Right atrium auricular region (tissue), 2 donors: ENCODE results near the gene LHCGR. TPM values are rescaled to one million over a fixed set of nuclear protein-coding genes. Genes with fewer than 3 reads are reported as not detected.
"Not testable (repeated sequence)": the region's sequence is repeated elsewhere in the genome, so short reads cannot be mapped to it uniquely, and the experiment has no call there.

Source experiments
- DNase-seq: peaks from one replicate; pipeline ENCODE4 v3.0.0-alpha.2; 2019; ENCODE audit warnings: low spot score
- H3K27ac ChIP-seq, 2 donors: fragments of 200-600 bp; sonication (generic); 1 replicate in 1 of 2; 2 replicates in 1 of 2; pipeline ENCODE4 v1.5.1; 2016 to 2019
- H3K27me3 ChIP-seq, 2 donors: fragments of 200-600 bp; sonication (generic); one replicate each; pipeline versions ENCODE4 v1.5.1 to v1.6.0; 2017 to 2019
- H3K36me3 ChIP-seq: fragments of 200-600 bp; sonication (generic); one replicate; pipeline ENCODE4 v1.5.1; 2016
- H3K4me1 ChIP-seq, 2 donors: fragments of 200-600 bp; sonication (generic); one replicate each; pipeline versions ENCODE4 v1.5.1 to v1.6.0; 2017 to 2019
- H3K4me3 ChIP-seq, 2 donors: fragments of 200-600 bp; sonication (generic); 1 replicate in 1 of 2; 2 replicates in 1 of 2; pipeline ENCODE4 v1.5.1; 2017 to 2019; ENCODE audit warnings: mild to moderate bottlenecking in 1 of 2, moderate library complexity in 1 of 2
- H3K9me3 ChIP-seq, 2 donors: fragments of 200-600 bp; sonication (generic); one replicate each; pipeline ENCODE4 v1.5.1; 2019
- CTCF ChIP-seq, 2 donors: fragments of 200-600 bp; sonication (generic); IDR thresholded peaks; one replicate each; pipeline ENCODE4 v1.5.1; 2019; ENCODE audit warnings: antibody characterized with exemption in 2 of 2
- total RNA-seq, 2 donors: library from RNA; depleted of rRNA; stranded (reverse); fragments of >200 nt; gene quantifications; one replicate each; pipeline ENCODE4 v1.1.0, GENCODE V29; 2016

The LHCGR gene
- total RNA-seq, 2 donors from 2014 or later, result not detected

GRCh38 chr2:48754874-48755273, 650 bp downstream of the LHCGR start:
- no peaks in the 10 kb centered on the region for H3K9me3 ChIP-seq
- H3K27ac ChIP-seq, result no peak overlapping the region
- peaks cover 0 to 7% of the 10 kb centered on the region in 2 donors for H3K4me1 ChIP-seq
- no peaks in the 10 kb centered on the region for H3K27me3 ChIP-seq
- no peak for TF ChIP-seq CTCF (IDR thresholded peaks at IDR 0.05)
- H3K36me3 ChIP-seq, result no peaks in the 10 kb centered on the region
- no peak for DNase-seq
- H3K4me3 ChIP-seq, result peak overlapping the region in 1 of 2 donors; percentile 29

- Histone ChIP-seq H3K9me3 (no peaks in the 10 kb centered on the region), H3K4me1 (peaks cover 0 to 7% of the 10 kb centered on the region in 2 donors), H3K36me3 (no peaks in the 10 kb centered on the region), H3K27me3 (no peaks in the 10 kb centered on the region), H3K27ac (no peak overlapping the region), H3K4me3 (no peak overlapping the region)
- DNase-seq, result no peak
- no peak for TF ChIP-seq CTCF (IDR thresholded peaks at IDR 0.05)
Measured at GRCh38 chr2:48753228-48753627, 2.3 kb downstream of the LHCGR start.

- H3K27ac ChIP-seq, result no peak overlapping the region
- no peaks in the 10 kb centered on the region for H3K27me3 ChIP-seq
- H3K4me3 ChIP-seq, result no peak overlapping the region
- no peak for TF ChIP-seq CTCF (IDR thresholded peaks at IDR 0.05)
- no peaks in the 10 kb centered on the region for H3K36me3 ChIP-seq
- no peaks in the 10 kb centered on the region for H3K9me3 ChIP-seq
- H3K4me1 ChIP-seq, result peaks cover 0 to 2% of the 10 kb centered on the region in 2 donors
- DNase-seq, result no peak
Measured at GRCh38 chr2:48750128-48750739, 5.3 kb downstream of the LHCGR start.

GRCh38 chr2:48749291-48750127, 6.0 kb downstream of the LHCGR start:
- H3K4me3 ChIP-seq, result no peak overlapping the region
- H3K36me3 ChIP-seq, result no peaks in the 10 kb centered on the region
- H3K4me1 ChIP-seq, result no peaks in the 10 kb centered on the region
- H3K27ac ChIP-seq, result no peak overlapping the region
- no peaks in the 10 kb centered on the region for H3K9me3 ChIP-seq
- no peaks in the 10 kb centered on the region for H3K27me3 ChIP-seq
- no peak for TF ChIP-seq CTCF (IDR thresholded peaks at IDR 0.05)
- DNase-seq, result no peak

- H3K9me3 ChIP-seq, result no peaks in the 10 kb centered on the region
- no peak overlapping the region for H3K4me3 ChIP-seq
- no peak for TF ChIP-seq CTCF (IDR thresholded peaks at IDR 0.05)
- H3K4me1 ChIP-seq, result no peaks in the 10 kb centered on the region
- H3K27ac ChIP-seq, result no peak overlapping the region
- H3K27me3 ChIP-seq, result no peaks in the 10 kb centered on the region
- no peak for DNase-seq
- H3K36me3 ChIP-seq, result no peaks in the 10 kb centered on the region
Measured at GRCh38 chr2:48747319-48747718, 8.2 kb downstream of the LHCGR start.

GRCh38 chr2:48739236-48739635, 16.3 kb downstream of the LHCGR start:
- DNase-seq, H3K4me1 ChIP-seq, H3K27ac ChIP-seq, H3K27me3 ChIP-seq, H3K4me3 ChIP-seq, H3K36me3 ChIP-seq, H3K9me3 ChIP-seq: not testable (repeated sequence)
